ENCODE measurements around the gene ANKRD52.

DNA sequence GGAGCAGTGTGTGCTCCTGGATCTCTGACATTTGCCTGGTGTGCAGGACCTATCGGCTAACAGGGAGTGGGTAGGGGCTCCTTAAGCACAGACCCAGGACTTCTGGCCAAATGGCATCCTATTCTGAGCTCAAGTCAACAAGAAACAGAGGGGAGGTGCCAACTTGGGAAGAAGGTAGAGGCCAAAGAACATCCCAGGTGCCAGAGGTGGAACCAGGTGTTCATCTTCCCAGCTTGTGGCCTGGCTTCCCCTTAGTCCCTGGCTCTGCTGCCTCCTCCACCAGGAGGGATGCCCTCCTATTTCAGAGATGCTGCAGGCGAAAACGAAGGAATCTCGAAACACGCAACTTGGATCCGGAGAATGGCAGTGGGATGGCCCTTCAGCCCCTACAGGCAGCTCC lies 22.1 kb downstream of the ANKRD52 start:
- TF ChIP-seq ZNF8 (CRISPR knock-in tag; IDR thresholded peaks at IDR 0.05) (no peak), PPARA (CRISPR knock-in tag; IDR thresholded peaks at IDR 0.05; ENCODE audit: borderline replicate concordance) (no peak), PATZ1 (CRISPR knock-in tag; IDR thresholded peaks at IDR 0.05; ENCODE audit: borderline replicate concordance) (no peak)

Measured in SK-N-SH treated with all-trans-retinoic acid at 6 μM for 48 hours (cell line).